Measurements from ENCODE around the gene FAIM2.
A peak's percentile ranks its signal among the peaks of the same experiment; 100 is the strongest.

The FAIM2 gene

DNA sequence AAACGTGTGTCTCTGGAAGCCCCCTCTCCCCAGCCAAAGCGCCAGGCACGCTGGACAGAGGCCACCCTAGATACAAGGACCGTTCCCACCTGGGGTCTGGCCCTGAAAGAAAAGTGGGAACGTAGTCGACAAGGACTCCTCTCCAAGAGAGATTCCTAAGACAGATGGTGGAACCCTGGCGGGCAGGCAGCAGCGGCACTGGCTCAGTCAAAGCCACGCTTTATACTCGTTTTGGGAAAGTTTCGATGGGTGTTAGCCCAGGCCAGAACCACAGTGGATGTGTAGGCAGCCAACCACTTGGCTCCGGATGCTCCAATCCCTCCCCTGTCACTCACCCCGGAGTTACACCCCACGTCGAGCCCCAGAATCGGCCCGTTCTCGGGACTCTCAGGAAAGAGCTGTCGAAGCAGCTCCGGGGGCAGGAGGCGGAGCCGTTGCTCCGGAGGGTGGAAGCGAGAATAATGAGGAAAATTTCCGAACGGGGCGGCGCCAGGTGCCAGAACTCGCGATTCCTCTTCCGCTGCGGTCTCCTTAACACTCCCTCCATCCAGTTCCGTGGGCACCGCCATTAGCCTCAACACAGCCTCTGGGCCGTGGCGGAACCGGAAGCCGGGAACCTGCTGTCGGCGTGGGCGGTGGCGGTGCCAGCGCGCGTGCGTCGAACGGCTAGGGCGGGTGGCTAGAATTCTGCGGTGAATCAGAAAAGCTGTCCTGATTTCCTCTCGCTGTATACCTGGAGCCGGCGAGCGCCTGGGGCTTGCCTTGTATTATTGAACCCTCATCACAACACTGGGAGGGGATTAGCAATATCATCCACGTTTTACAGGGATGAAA is 61.0 kb downstream of the FAIM2 start, which contains the start of gene BCDIN3D:
Gene BCDIN3D, minus strand, starts transcription at position 588 of the 834 bp plus-strand sequence. Its CDS starts 19 bp downstream, at position 569.
- DNase-seq (ENCODE audit: low read depth in 1 of 2, low spot score in 1 of 2): peak; percentile 69 to 96
- TF ChIP-seq JUND (IDR thresholded peaks at IDR 0.05; ENCODE audit: low read depth): no peak
- in situ Hi-C loops (cut with HindIII; ENCODE audit: low pct_unique_long_range_greater_than_20kb, low sequenced_read_pairs): no loop called here

- no peak for TF ChIP-seq JUND (IDR thresholded peaks at IDR 0.05; ENCODE audit: low read depth)
- in situ Hi-C loops (cut with HindIII; ENCODE audit: low pct_unique_long_range_greater_than_20kb, low sequenced_read_pairs): no loop called here
- peak; percentile 28 to 80 for DNase-seq (ENCODE audit: low read depth in 1 of 2, low spot score in 1 of 2)
These were observed 64.6 kb downstream of the FAIM2 start for GRCh38 chr12:49838973-49839633.

DNA sequence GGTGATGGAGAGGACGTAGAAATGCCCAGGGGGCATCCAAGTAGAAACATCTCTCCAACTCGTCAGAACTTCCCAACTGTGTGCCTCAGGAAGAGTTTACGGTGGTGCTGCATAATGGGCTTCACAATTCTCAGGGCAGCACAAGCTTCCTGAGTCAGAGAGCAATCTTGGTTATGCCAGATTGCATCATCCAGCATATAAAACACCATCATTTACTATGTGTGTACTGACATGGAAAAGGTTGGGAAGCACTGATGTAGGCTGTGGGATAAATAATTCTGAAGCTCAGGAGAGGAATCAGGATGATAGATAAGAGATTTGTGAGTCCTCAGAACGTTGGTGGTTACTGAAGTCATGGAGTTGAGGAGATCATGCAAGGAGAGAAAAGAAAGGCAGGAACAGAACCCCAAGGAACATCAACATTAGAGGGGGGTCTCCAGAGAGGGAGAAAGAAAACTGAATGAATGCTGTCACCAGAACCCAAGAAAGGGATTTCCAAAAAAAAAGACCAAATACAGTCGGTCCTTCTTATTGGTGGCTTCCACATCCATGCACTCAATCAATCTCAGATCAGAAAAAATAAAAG is 70.8 kb downstream of the FAIM2 start:
- in situ Hi-C loops (cut with HindIII; ENCODE audit: low pct_unique_long_range_greater_than_20kb, low sequenced_read_pairs): no loop called here
- TF ChIP-seq JUND (IDR thresholded peaks at IDR 0.05; ENCODE audit: low read depth): no peak
- DNase-seq (ENCODE audit: low read depth in 1 of 2, low spot score in 1 of 2): no peak

- TF ChIP-seq JUND (IDR thresholded peaks at IDR 0.05; ENCODE audit: low read depth): no peak
- in situ Hi-C loops (cut with HindIII; ENCODE audit: low pct_unique_long_range_greater_than_20kb, low sequenced_read_pairs): no loop called here
- DNase-seq (ENCODE audit: low read depth in 1 of 2, low spot score in 1 of 2): no peak
These were observed 72.0 kb downstream of the FAIM2 start for GRCh38 chr12:49831717-49832116.

- peak; percentile 94 to 97 for DNase-seq (ENCODE audit: low read depth in 1 of 2, low spot score in 1 of 2)
- no peak for TF ChIP-seq JUND (IDR thresholded peaks at IDR 0.05; ENCODE audit: low read depth)
- in situ Hi-C loops (cut with HindIII; ENCODE audit: low pct_unique_long_range_greater_than_20kb, low sequenced_read_pairs): no loop called here
These were observed 75.3 kb downstream of the FAIM2 start, which contains the start of gene NCKAP5L for GRCh38 chr12:49828133-49829091. Gene NCKAP5L, minus strand, starts transcription at chr12:49828413. Its CDS starts 24,369 bp downstream, at chr12:49804044.

DNA sequence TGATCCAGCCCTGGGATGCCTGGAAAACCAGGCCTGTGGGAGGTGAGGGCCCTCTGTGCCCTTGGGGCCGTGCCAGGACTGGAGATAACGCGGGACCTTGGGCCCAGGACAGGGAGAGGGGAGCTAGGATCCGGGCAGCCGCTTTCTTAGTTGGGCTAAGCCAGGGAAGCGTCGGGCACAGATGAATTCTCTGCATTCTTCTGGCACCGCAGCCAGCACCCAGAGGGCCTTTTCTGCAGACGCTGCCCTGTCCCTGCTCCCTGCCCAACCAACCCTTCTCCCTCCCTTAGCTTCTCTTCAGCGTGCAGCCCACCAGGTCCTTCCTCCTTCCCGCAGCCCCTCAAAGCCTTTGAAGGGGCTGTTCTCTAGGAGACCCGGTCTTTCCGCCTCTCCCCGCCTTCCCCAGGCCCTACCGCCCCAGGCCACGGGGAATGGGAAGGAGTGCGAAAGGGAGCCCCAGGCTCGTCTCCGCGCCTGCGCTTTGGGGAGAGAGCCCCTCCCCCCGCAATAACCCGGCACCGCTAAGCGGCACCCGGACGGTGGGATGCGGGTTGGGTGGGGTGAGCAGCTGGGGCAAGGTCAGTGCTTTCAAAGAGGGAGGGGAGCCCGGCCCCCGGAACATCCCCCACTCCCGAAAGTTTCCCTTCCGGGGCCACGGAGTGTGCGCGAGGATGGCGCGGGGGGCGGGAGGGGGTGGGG is 76.2 kb downstream of the FAIM2 start:
- TF ChIP-seq JUND (IDR thresholded peaks at IDR 0.05; ENCODE audit: low read depth): no peak
- in situ Hi-C loops (cut with HindIII; ENCODE audit: low pct_unique_long_range_greater_than_20kb, low sequenced_read_pairs): no loop called here
- peak; percentile 66 to 73 for DNase-seq (ENCODE audit: low read depth in 1 of 2, low spot score in 1 of 2)

- TF ChIP-seq JUND (IDR thresholded peaks at IDR 0.05; ENCODE audit: low read depth): no peak
- no peak for DNase-seq (ENCODE audit: low read depth in 1 of 2, low spot score in 1 of 2)
- in situ Hi-C loops (cut with HindIII; ENCODE audit: low pct_unique_long_range_greater_than_20kb, low sequenced_read_pairs): no loop called here
These were observed 76.7 kb downstream of the FAIM2 start for GRCh38 chr12:49827051-49827400.

DNA sequence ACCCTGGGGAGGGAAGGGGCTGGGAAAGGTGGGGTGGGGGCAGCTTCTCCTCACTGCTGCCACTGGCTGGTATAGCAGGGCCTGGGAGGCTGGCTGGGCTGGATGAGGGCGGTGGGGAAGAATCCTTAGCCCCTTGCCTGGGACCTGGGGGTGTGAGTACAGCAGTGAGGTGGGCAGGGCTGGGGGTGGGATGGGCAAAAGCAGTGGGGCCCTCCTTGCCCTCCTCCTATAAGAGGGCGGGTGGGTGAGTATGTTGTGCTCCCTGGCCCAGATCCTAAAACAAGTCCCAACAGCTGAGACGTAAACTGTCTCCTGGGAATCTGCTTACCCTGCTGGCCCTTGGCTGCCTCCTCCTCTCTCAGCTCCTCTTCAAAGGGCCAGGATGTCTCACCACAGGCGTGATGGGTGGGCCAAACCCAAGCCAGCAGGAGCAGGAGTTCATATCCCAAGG is 77.7 kb downstream of the FAIM2 start:
- in situ Hi-C loops (cut with HindIII; ENCODE audit: low pct_unique_long_range_greater_than_20kb, low sequenced_read_pairs): no loop called here
- no peak for TF ChIP-seq JUND (IDR thresholded peaks at IDR 0.05; ENCODE audit: low read depth)
- DNase-seq (ENCODE audit: low read depth in 1 of 2, low spot score in 1 of 2): no peak

GRCh38 chr12:49825360-49825970 is 78.2 kb downstream of the FAIM2 start:
- TF ChIP-seq JUND (IDR thresholded peaks at IDR 0.05; ENCODE audit: low read depth): no peak
- DNase-seq (ENCODE audit: low read depth in 1 of 2, low spot score in 1 of 2): no peak
- in situ Hi-C loops (cut with HindIII; ENCODE audit: low pct_unique_long_range_greater_than_20kb, low sequenced_read_pairs): no loop called here

- DNase-seq (ENCODE audit: low read depth in 1 of 2, low spot score in 1 of 2): no peak
- in situ Hi-C loops (cut with HindIII; ENCODE audit: low pct_unique_long_range_greater_than_20kb, low sequenced_read_pairs): no loop called here
- TF ChIP-seq JUND (IDR thresholded peaks at IDR 0.05; ENCODE audit: low read depth): no peak
These were observed 78.8 kb downstream of the FAIM2 start for GRCh38 chr12:49824895-49825294.

- no peak for DNase-seq (ENCODE audit: low read depth in 1 of 2, low spot score in 1 of 2)
- TF ChIP-seq JUND (IDR thresholded peaks at IDR 0.05; ENCODE audit: low read depth): no peak
- in situ Hi-C loops (cut with HindIII; ENCODE audit: low pct_unique_long_range_greater_than_20kb, low sequenced_read_pairs): no loop called here
These were observed 79.3 kb downstream of the FAIM2 start for GRCh38 chr12:49824416-49824815.

Measured in T47D (cell line).